Progenitor cell of endocrine pancreas (in vitro differentiated cells): ENCODE results near the gene SPEN. TPM values are rescaled to one million over a fixed set of nuclear protein-coding genes. Genes with fewer than 3 reads are reported as not detected.

Source experiments
- DNase-seq: peaks from one replicate; pipeline ENCODE4 v3.0.0; 2021; ENCODE audit warnings: low spot score; ENCODE audit not compliant: unreplicated experiment
- H3K27ac Mint-ChIP-seq: 2 replicates; pipeline ENCODE4 v1.8.0; 2021; ENCODE audit warnings: mild to moderate bottlenecking, moderate library complexity, mixed read lengths
- H3K27me3 Mint-ChIP-seq: 2 replicates; pipeline ENCODE4 v1.8.0; 2021; ENCODE audit warnings: mixed read lengths
- H3K36me3 Mint-ChIP-seq: 2 replicates; pipeline ENCODE4 v1.8.0; 2022; ENCODE audit warnings: mixed read lengths; ENCODE audit not compliant: insufficient read depth
- H3K4me1 Mint-ChIP-seq: 2 replicates; pipeline ENCODE4 v1.8.0; 2021; ENCODE audit warnings: low read depth, mixed read lengths
- H3K4me3 Mint-ChIP-seq: 2 replicates; pipeline ENCODE4 v1.8.0; 2021; ENCODE audit warnings: low read depth, mild to moderate bottlenecking, moderate library complexity, mixed read lengths
- H3K9me3 Mint-ChIP-seq: 2 replicates; pipeline ENCODE4 v1.8.0; 2021; ENCODE audit warnings: low read depth, mixed read lengths
- CTCF ChIP-seq: fragments of 200-600 bp; sonication (generic); IDR thresholded peaks from one replicate; pipeline ENCODE4 v1.5.0; 2021; ENCODE audit warnings: antibody characterized with exemption, mild to moderate bottlenecking; ENCODE audit not compliant: unreplicated experiment
- total RNA-seq: library from RNA; stranded (reverse); gene quantifications from 2 replicates; pipeline ENCODE4 v1.2.1, GENCODE V29; 2021

SPEN gene
- total RNA-seq, 1 donor from 2014 or later, result 55.8 TPM

GRCh38 chr1:15944308-15945010, 97.0 kb downstream of the SPEN start:
- DNase-seq, result no peak
- Mint-ChIP-seq H3K4me1 (peaks cover 3% of the 10 kb centered on the region), H3K4me3 (no peak overlapping the region), H3K9me3 (no peaks in the 10 kb centered on the region), H3K27me3 (no peaks in the 10 kb centered on the region), H3K27ac (no peak overlapping the region), H3K36me3 (peaks cover 11% of the 10 kb centered on the region)
- TF ChIP-seq CTCF, result no peak

GRCh38 chr1:15945011-15945831, 97.7 kb downstream of the SPEN start:
- no peak overlapping the region for H3K4me3 Mint-ChIP-seq
- no peak overlapping the region for H3K27ac Mint-ChIP-seq
- peaks cover 3% of the 10 kb centered on the region for H3K4me1 Mint-ChIP-seq
- H3K9me3 Mint-ChIP-seq, result no peaks in the 10 kb centered on the region
- H3K27me3 Mint-ChIP-seq, result no peaks in the 10 kb centered on the region
- H3K36me3 Mint-ChIP-seq, result peaks cover 9% of the 10 kb centered on the region
- TF ChIP-seq CTCF, result no peak
- no peak for DNase-seq

GRCh38 chr1:15945832-15946448, 98.4 kb downstream of the SPEN start:
- peaks cover 8% of the 10 kb centered on the region for H3K4me1 Mint-ChIP-seq
- no peak for TF ChIP-seq CTCF
- H3K27ac Mint-ChIP-seq, result no peak overlapping the region
- DNase-seq, result no peak
- H3K9me3 Mint-ChIP-seq, result no peaks in the 10 kb centered on the region
- H3K36me3 Mint-ChIP-seq, result peaks cover 7% of the 10 kb centered on the region
- no peaks in the 10 kb centered on the region for H3K27me3 Mint-ChIP-seq
- H3K4me3 Mint-ChIP-seq, result no peak overlapping the region

- DNase-seq, result no peak
- TF ChIP-seq CTCF, result no peak
- peaks cover 7% of the 10 kb centered on the region for H3K36me3 Mint-ChIP-seq
- no peaks in the 10 kb centered on the region for H3K27me3 Mint-ChIP-seq
- H3K27ac Mint-ChIP-seq, result no peak overlapping the region
- H3K9me3 Mint-ChIP-seq, result no peaks in the 10 kb centered on the region
- H3K4me3 Mint-ChIP-seq, result no peak overlapping the region
- H3K4me1 Mint-ChIP-seq, result peaks cover 13% of the 10 kb centered on the region
Measured at GRCh38 chr1:15946571-15947381, 99.3 kb downstream of the SPEN start.
